Brain microvascular endothelial cell (primary cell): Measurements from ENCODE around the gene UBAP1.
"Not testable (repeated sequence)": the region's sequence is repeated elsewhere in the genome, so short reads cannot be mapped to it uniquely, and the experiment has no call there.

Experiments used
- DNase-seq: peaks from one replicate; pipeline ENCODE4 v3.0.0-alpha.2; 2020
- H3K27ac ChIP-seq: fragments of 250-450 bp; sonication (Bioruptor Pico); 2 replicates; pipeline ENCODE4 v1.5.1; 2020; ENCODE audit warnings: mild to moderate bottlenecking, moderate library complexity
- H3K27me3 ChIP-seq: fragments of 250-450 bp; sonication (Bioruptor Pico); replicated peaks from 2 replicates; pipeline ENCODE4 v1.5.1; 2020; ENCODE audit warnings: mild to moderate bottlenecking
- H3K36me3 ChIP-seq: fragments of 250-450 bp; sonication (Bioruptor Pico); replicated peaks from 2 replicates; pipeline ENCODE4 v1.5.1; 2020; ENCODE audit warnings: mild to moderate bottlenecking
- H3K4me3 ChIP-seq: 2 replicates; pipeline ENCODE4 v1.5.1; 2011; ENCODE audit warnings: low read depth, mild to moderate bottlenecking, control low read depth, low read length, moderate library complexity
- in situ Hi-C: cut with HindIII; loops from 2 replicates; pipeline ENCODE4 v1.10.0; 2017; ENCODE audit warnings: low sequenced_read_pairs, low pct_ligation_motif_present
- TF ChIP-seq, protein P1 (sequence below): IDR thresholded peaks from 2 replicates; pipeline ENCODE4 v1.5.1; 2011; ENCODE audit warnings: low read depth, mild to moderate bottlenecking, moderate library complexity, low read length, control low read depth, inconsistent platforms; ENCODE audit errors: missing control alignments

UBAP1 gene

GRCh38 chr9:34242830-34243229 lies 64.0 kb downstream of the UBAP1 start:
- Histone ChIP-seq H3K36me3 (peaks cover 31% of the 10 kb centered on the region), H3K27me3 (no peaks in the 10 kb centered on the region), H3K4me3 (no peak overlapping the region), H3K27ac (no peak overlapping the region)
- no peak for DNase-seq
- in situ Hi-C loops = no loop called here
- TF ChIP-seq, protein P1, sequence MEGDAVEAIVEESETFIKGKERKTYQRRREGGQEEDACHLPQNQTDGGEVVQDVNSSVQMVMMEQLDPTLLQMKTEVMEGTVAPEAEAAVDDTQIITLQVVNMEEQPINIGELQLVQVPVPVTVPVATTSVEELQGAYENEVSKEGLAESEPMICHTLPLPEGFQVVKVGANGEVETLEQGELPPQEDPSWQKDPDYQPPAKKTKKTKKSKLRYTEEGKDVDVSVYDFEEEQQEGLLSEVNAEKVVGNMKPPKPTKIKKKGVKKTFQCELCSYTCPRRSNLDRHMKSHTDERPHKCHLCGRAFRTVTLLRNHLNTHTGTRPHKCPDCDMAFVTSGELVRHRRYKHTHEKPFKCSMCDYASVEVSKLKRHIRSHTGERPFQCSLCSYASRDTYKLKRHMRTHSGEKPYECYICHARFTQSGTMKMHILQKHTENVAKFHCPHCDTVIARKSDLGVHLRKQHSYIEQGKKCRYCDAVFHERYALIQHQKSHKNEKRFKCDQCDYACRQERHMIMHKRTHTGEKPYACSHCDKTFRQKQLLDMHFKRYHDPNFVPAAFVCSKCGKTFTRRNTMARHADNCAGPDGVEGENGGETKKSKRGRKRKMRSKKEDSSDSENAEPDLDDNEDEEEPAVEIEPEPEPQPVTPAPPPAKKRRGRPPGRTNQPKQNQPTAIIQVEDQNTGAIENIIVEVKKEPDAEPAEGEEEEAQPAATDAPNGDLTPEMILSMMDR = no peak

- H3K27ac ChIP-seq, H3K27me3 ChIP-seq, DNase-seq, in situ Hi-C loops, H3K4me3 ChIP-seq: not testable (repeated sequence)
- peaks cover 41% of the 10 kb centered on the region for H3K36me3 ChIP-seq
These were observed 66.4 kb downstream of the UBAP1 start for GRCh38 chr9:34245212-34245611.

DNA sequence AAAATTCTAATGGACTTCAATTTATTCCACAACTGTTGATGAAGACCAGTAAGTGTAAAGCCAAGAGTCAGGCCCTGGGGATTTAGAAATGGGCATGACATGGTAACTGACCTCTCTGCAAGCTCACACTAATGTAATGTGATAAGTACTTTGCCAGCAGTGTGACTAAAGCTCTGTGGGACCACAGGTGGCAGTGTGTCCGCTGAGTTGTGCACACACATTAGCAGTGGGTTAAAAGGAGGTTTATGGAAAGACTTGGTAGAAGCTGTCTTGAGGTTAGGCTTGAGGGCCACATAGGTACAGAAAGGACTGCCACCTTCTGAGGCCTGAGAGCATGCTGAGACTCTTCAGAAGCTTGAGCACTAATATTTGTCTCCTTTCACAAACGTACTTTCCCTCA lies 67.6 kb downstream of the UBAP1 start:
- no peak for DNase-seq
- Histone ChIP-seq H3K27ac (no peak overlapping the region), H3K4me3 (no peak overlapping the region), H3K36me3 (peaks cover 48% of the 10 kb centered on the region), H3K27me3 (no peaks in the 10 kb centered on the region)
- TF ChIP-seq, protein P1 = no peak
- in situ Hi-C loops = no loop called here

- DNase-seq, in situ Hi-C loops, H3K4me3 ChIP-seq, H3K27me3 ChIP-seq, H3K27ac ChIP-seq: not testable (repeated sequence)
- peaks cover 40% of the 10 kb centered on the region for H3K36me3 ChIP-seq
These were observed 68.9 kb downstream of the UBAP1 start for GRCh38 chr9:34247782-34248181.

- peaks cover 38% of the 10 kb centered on the region for H3K36me3 ChIP-seq
- no peaks in the 10 kb centered on the region for H3K27me3 ChIP-seq
- TF ChIP-seq, protein P1 = no peak
- H3K27ac ChIP-seq = no peak overlapping the region
- DNase-seq = no peak
- H3K4me3 ChIP-seq = no peak overlapping the region
- in situ Hi-C loops = no loop called here
These were observed 70.4 kb downstream of the UBAP1 start for GRCh38 chr9:34249274-34249673.

DNA sequence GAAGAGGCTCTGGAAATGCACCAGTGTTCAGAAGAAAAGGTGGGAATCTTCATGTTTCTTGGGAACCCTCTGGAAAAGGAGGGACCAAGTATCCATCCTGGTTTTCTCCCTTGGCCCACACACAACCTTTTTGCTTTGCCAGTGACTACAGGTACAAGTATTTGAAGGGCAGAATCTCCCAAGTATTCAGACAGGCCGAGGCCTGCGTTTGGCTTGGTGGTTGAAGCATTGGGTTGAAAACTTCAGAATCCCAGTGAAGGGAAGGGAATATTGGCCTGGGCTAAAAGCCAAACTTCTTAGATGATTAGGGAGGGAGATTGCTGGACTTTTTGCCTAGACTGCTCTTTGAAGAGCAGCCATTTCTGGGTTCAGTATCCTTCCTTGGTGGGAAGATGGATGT lies 71.9 kb downstream of the UBAP1 start:
- no peak overlapping the region for H3K27ac ChIP-seq
- H3K36me3 ChIP-seq = peaks cover 40% of the 10 kb centered on the region
- in situ Hi-C loops = no loop called here
- DNase-seq = no peak
- TF ChIP-seq, protein P1 = no peak
- H3K27me3 ChIP-seq = no peaks in the 10 kb centered on the region
- no peak overlapping the region for H3K4me3 ChIP-seq

DNA sequence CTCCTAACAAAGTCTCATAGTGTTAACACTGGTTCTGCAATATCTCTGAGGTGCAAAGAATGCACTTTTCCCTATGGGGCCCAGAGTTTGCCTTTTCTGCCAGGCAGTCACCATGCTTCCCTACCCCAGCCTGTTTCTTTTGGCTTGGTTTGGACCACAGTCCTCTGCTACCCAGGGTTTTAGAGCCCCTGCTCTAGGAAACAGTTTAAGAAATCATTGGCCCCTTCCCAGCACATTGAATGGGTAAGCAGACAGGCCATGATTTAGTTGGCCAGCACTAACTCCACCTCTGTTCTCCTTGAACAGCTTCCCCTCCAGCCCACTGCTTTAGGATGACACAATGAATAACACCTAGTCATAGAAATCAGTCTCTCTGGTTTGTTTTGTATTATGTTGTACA lies 73.2 kb downstream of the UBAP1 start:
- in situ Hi-C loops = no loop called here
- TF ChIP-seq, protein P1 = no peak

More for the DNA sequence above, 73.2 kb downstream of the UBAP1 start:
- Histone ChIP-seq H3K36me3 (peaks cover 34% of the 10 kb centered on the region), H3K27ac (no peak overlapping the region), H3K4me3 (no peak overlapping the region), H3K27me3 (no peaks in the 10 kb centered on the region)
- no peak for DNase-seq
